Astrocyte (in vitro differentiated cells and primary cell): Measurements from ENCODE around the gene ING3. TPM values are rescaled to one million over a fixed set of nuclear protein-coding genes. Genes with fewer than 3 reads are reported as not detected.

Source experiments
- DNase-seq: peaks from one replicate; pipeline ENCODE4 v3.0.0-alpha.2; 2010; ENCODE audit warnings: low read depth
- FAIRE-seq: peaks from 2 replicates; lab custom pipeline; 2011; peaks lifted over from hg19 to GRCh38; lab: Jason Lieb, UNC
- H2AFZ ChIP-seq: 2 replicates; pipeline ENCODE4 v1.6.0; 2012; ENCODE audit warnings: low read depth, low read length, inconsistent platforms
- H3K27ac ChIP-seq: 2 replicates; pipeline ENCODE4 v1.5.1; 2011; ENCODE audit warnings: low read depth, low read length, inconsistent platforms
- H3K27me3 ChIP-seq: 2 replicates; pipeline ENCODE4 v1.6.0; 2011; ENCODE audit warnings: low read length, inconsistent platforms; ENCODE audit not compliant: insufficient read depth
- H3K36me3 ChIP-seq: 2 replicates; pipeline ENCODE4 v1.5.1; 2011; ENCODE audit warnings: low read length, inconsistent platforms; ENCODE audit not compliant: insufficient read depth
- H3K4me1 ChIP-seq: 2 replicates; pipeline ENCODE4 v1.5.1; 2011; ENCODE audit warnings: low read length, inconsistent platforms; ENCODE audit not compliant: insufficient read depth
- H3K4me2 ChIP-seq: 2 replicates; pipeline ENCODE4 v1.6.0; 2012; ENCODE audit warnings: low read length, inconsistent platforms
- H3K4me3 ChIP-seq: 2 replicates; pipeline ENCODE4 v1.5.1; 2011; ENCODE audit warnings: low read depth, mild to moderate bottlenecking, low read length, inconsistent platforms; ENCODE audit not compliant: insufficient read depth
- H3K79me2 ChIP-seq: 2 replicates; pipeline ENCODE4 v1.6.0; 2012; ENCODE audit warnings: mild to moderate bottlenecking, low read length, inconsistent platforms; ENCODE audit not compliant: insufficient read depth
- H3K9ac ChIP-seq: 2 replicates; pipeline ENCODE4 v1.6.0; 2012; ENCODE audit warnings: mild to moderate bottlenecking, low read length, inconsistent platforms
- H3K9me3 ChIP-seq: 2 replicates; pipeline ENCODE4 v1.5.1; 2012; ENCODE audit warnings: low read depth, mild to moderate bottlenecking, low read length, inconsistent platforms; ENCODE audit not compliant: insufficient read depth
- H4K20me1 ChIP-seq: 2 replicates; pipeline ENCODE4 v1.6.0; 2012; ENCODE audit warnings: low read length, inconsistent platforms; ENCODE audit not compliant: insufficient read depth
- H3K27ac Mint-ChIP-seq: one replicate; pipeline ENCODE4 v1.8.0; 2021; ENCODE audit warnings: mild to moderate bottlenecking, mixed read lengths; ENCODE audit not compliant: unreplicated experiment
- H3K27me3 Mint-ChIP-seq: one replicate; pipeline ENCODE4 v1.8.0; 2021; ENCODE audit warnings: low read depth, mixed read lengths; ENCODE audit not compliant: unreplicated experiment
- H3K36me3 Mint-ChIP-seq: one replicate; pipeline ENCODE4 v1.8.0; 2021; ENCODE audit warnings: low read depth, mixed read lengths; ENCODE audit not compliant: unreplicated experiment
- H3K4me1 Mint-ChIP-seq: one replicate; pipeline ENCODE4 v1.8.0; 2021; ENCODE audit warnings: low read depth, mixed read lengths; ENCODE audit not compliant: unreplicated experiment
- H3K4me3 Mint-ChIP-seq: one replicate; pipeline ENCODE4 v1.8.0; 2021; ENCODE audit warnings: mild to moderate bottlenecking, moderate library complexity, mixed read lengths; ENCODE audit not compliant: unreplicated experiment
- H3K9me3 Mint-ChIP-seq: one replicate; pipeline ENCODE4 v1.8.0; 2021; ENCODE audit warnings: mild to moderate bottlenecking, mixed read lengths; ENCODE audit not compliant: unreplicated experiment
- EZH2 ChIP-seq: IDR thresholded peaks from 2 replicates; pipeline ENCODE4 v1.6.1; 2012; ENCODE audit warnings: mild to moderate bottlenecking, low read length, inconsistent platforms; ENCODE audit not compliant: insufficient read depth
- total RNA-seq: library from RNA; stranded (reverse); gene quantifications from 2 replicates; pipeline ENCODE4 v1.2.1, GENCODE V29; 2021
- TF ChIP-seq, protein P1 (sequence below): IDR thresholded peaks from 2 replicates; pipeline ENCODE4 v1.5.1; 2011; ENCODE audit warnings: low read depth, mild to moderate bottlenecking, inconsistent platforms, low read length, moderate library complexity; ENCODE audit not compliant: insufficient read depth

The ING3 gene
- total RNA-seq, 1 donor from 2014 or later = 8.6 TPM

DNA sequence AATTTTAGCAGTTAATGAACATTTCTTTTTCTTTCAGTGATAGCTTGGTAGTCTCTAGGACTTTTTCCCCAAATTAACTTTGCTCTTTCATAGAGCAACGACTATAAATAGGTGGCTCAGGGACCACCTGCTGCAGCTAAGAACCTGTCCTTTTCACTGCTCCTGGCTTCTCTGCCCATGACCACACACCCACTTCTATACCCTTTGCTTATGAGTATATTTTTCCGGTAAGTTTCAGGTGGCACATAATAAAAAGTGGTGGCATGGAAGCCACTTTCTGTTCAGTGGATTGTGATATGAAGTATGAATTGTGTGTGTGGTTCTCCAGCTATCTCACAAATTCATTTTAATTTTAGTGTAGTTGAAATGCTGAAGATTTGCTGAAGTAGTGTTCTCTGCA, 1.2 kb downstream of the ING3 start:
- H3K9ac ChIP-seq = peak overlapping the region; percentile 95

DNA sequence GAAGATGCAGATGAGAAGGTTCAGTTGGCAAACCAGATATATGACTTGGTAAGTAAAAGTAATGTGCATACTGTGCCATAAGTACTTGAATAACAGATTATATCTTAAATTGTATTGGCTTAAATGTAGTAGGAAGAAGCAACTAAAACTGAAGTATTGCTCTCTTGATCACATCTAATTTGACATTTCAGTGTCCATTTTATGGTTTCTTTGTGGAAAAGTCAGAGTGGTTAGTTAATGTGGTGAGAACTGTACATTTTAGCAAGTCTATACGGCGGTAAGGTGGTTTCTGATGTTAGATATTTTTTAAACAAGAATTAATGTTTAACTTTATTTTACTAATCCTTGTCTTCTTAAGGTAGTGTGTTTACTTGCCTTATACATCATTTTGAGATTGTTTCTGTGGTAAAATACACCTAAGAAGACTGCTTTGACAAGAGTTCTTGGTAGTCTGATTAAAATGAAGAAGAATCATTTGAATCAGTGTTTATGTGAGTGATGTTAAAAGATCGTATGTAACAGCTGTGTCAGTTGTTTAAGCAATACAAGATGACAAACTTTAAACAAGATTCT, 5.1 kb downstream of the ING3 start:
- Mint-ChIP-seq H3K27me3 (no peaks in the 10 kb centered on the region), H3K36me3 (no peaks in the 10 kb centered on the region), H3K27ac (no peak overlapping the region), H3K4me1 (peaks cover 4% of the 10 kb centered on the region), H3K9me3 (no peaks in the 10 kb centered on the region), H3K4me3 (no peak overlapping the region)
- Histone ChIP-seq H3K9me3 (no peaks in the 10 kb centered on the region), H3K4me1 (peaks cover 6% of the 10 kb centered on the region), H3K4me2 (no peak overlapping the region), H3K9ac (no peak overlapping the region), H3K27me3 (no peaks in the 10 kb centered on the region), H4K20me1 (peaks cover 11% of the 10 kb centered on the region), H3K36me3 (peaks cover 11% of the 10 kb centered on the region), H3K79me2 (peaks cover 23% of the 10 kb centered on the region), H2AFZ (no peak overlapping the region), H3K27ac (no peak overlapping the region), H3K4me3 (no peak overlapping the region)
- TF ChIP-seq, protein P1, sequence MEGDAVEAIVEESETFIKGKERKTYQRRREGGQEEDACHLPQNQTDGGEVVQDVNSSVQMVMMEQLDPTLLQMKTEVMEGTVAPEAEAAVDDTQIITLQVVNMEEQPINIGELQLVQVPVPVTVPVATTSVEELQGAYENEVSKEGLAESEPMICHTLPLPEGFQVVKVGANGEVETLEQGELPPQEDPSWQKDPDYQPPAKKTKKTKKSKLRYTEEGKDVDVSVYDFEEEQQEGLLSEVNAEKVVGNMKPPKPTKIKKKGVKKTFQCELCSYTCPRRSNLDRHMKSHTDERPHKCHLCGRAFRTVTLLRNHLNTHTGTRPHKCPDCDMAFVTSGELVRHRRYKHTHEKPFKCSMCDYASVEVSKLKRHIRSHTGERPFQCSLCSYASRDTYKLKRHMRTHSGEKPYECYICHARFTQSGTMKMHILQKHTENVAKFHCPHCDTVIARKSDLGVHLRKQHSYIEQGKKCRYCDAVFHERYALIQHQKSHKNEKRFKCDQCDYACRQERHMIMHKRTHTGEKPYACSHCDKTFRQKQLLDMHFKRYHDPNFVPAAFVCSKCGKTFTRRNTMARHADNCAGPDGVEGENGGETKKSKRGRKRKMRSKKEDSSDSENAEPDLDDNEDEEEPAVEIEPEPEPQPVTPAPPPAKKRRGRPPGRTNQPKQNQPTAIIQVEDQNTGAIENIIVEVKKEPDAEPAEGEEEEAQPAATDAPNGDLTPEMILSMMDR = no peak
- TF ChIP-seq EZH2 = no peak
- DNase-seq (no peak), FAIRE-seq (no peak)

More for the DNA sequence above, 1.2 kb downstream of the ING3 start:
- Mint-ChIP-seq H3K9me3 (no peaks in the 10 kb centered on the region), H3K36me3 (no peaks in the 10 kb centered on the region), H3K27me3 (no peaks in the 10 kb centered on the region), H3K4me3 (peak overlapping the region; percentile 89), H3K27ac (no peak overlapping the region), H3K4me1 (peaks cover 4% of the 10 kb centered on the region)
- FAIRE-seq (no peak), DNase-seq (no peak)
- Histone ChIP-seq H2AFZ (no peak overlapping the region), H3K79me2 (peaks cover 23% of the 10 kb centered on the region), H4K20me1 (peaks cover 11% of the 10 kb centered on the region), H3K27me3 (no peaks in the 10 kb centered on the region), H3K4me1 (peaks cover 6% of the 10 kb centered on the region), H3K4me3 (peak overlapping the region; percentile 85), H3K27ac (peak overlapping the region; percentile 1), H3K9me3 (no peaks in the 10 kb centered on the region), H3K36me3 (peaks cover 11% of the 10 kb centered on the region), H3K4me2 (peak overlapping the region; percentile 89)
- TF ChIP-seq EZH2 = no peak
- TF ChIP-seq, protein P1 = no peak

DNA sequence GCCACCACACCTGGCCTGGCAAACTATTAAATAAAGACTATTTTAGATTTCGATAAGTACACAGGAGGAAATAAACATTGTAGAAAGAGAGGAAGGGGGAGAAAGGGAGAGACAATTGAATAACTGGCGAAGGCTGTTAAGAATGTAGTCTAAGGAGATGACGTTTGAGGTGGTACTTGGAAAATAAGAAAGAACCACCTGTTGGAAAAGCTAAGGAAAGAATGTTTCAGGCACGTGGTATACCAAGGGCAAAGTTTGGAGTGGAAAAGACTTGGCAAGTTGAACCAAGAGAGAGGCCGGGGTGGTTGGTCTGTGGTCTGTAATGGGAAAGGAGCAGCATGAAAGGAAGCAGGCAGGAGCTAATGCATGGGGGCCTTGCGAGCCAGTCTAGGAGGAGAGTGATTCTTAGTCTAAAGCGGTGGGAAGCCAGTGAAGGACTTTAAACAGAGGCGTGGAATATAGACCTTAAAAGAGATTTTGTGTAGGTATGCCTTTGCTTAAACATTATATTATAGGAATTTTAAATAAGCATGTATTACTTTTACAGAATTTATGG, 9.4 kb downstream of the ING3 start:
- no peak for FAIRE-seq
- H3K27ac Mint-ChIP-seq = no peak overlapping the region
- no peak overlapping the region for H3K4me2 ChIP-seq
- H3K36me3 ChIP-seq = peaks cover 3% of the 10 kb centered on the region
- H3K4me1 Mint-ChIP-seq = no peaks in the 10 kb centered on the region
- peaks cover 4% of the 10 kb centered on the region for H3K79me2 ChIP-seq
- H3K4me1 ChIP-seq = no peaks in the 10 kb centered on the region
- no peak overlapping the region for H3K9ac ChIP-seq
- no peak for DNase-seq
- no peaks in the 10 kb centered on the region for H3K27me3 Mint-ChIP-seq
- H3K4me3 ChIP-seq = no peak overlapping the region
- TF ChIP-seq, protein P1 = no peak
- no peaks in the 10 kb centered on the region for H4K20me1 ChIP-seq
- H3K9me3 Mint-ChIP-seq = no peaks in the 10 kb centered on the region
- H3K9me3 ChIP-seq = no peaks in the 10 kb centered on the region
- no peaks in the 10 kb centered on the region for H3K36me3 Mint-ChIP-seq
- no peaks in the 10 kb centered on the region for H3K27me3 ChIP-seq
- H3K27ac ChIP-seq = no peak overlapping the region
- no peak overlapping the region for H2AFZ ChIP-seq
- H3K4me3 Mint-ChIP-seq = no peak overlapping the region
